K562 (cell line): Measurements from ENCODE around the gene BHLHE23. TPM values are rescaled to one million over a fixed set of nuclear protein-coding genes. Genes with fewer than 3 reads are reported as not detected.

Experiments
- CHD1 ChIP-seq: fragments of 200-600 bp; sonication (generic); IDR thresholded peaks from one replicate; pipeline ENCODE4 v1.6.1; 2012; ENCODE audit warnings: mild to moderate bottlenecking, moderate library complexity, low read length, inconsistent platforms
- IFI16 ChIP-seq: fragments of 250-450 bp; sonication (Bioruptor Pico); IDR thresholded peaks from 2 replicates; pipeline ENCODE4 v2.1.2; 2022; ENCODE audit warnings: mild to moderate bottlenecking, inconsistent platforms
- MYBL2 ChIP-seq, 2 experiments: fragments of 450-650 bp in 1 of 2; sonication (generic) in 1 of 2; formaldehyde crosslinking in 1 of 2; IDR thresholded peaks; 2 replicates each; pipeline versions ENCODE4 v1.6.1 to v1.8.1; 2017 to 2022; ENCODE audit warnings: borderline replicate concordance in 1 of 2, inconsistent platforms in 1 of 2, low read depth in 1 of 2, mild to moderate bottlenecking in 1 of 2, missing genetic modification reagents in 1 of 2, moderate library complexity in 1 of 2
- RBFOX2 ChIP-seq: fragments of 200-400 bp; formaldehyde crosslinking; IDR thresholded peaks from 2 replicates; pipeline ENCODE4 v1.6.1; 2017; ENCODE audit warnings: low read depth, mild to moderate bottlenecking, low read length, moderate library complexity
- ZNF512 ChIP-seq: IDR thresholded peaks from 2 replicates; pipeline ENCODE4 v1.6.1; 2016; ENCODE audit warnings: missing genetic modification characterization, missing compliant biosample characterization
- polyA plus RNA-seq, 8 experiments: library from polyadenylated mRNA; depleted of rRNA in 4 of 8; stranded (reverse) in 5 of 8; unstranded in 3 of 8; fragments of >200 nt; fragmentation: Nextera tagmentation in 2 of 8; fragmentation: Illumina TruSeq in 1 of 8; extraction: Ambion mirVana in 2 of 8; extraction: Trizol in 1 of 8; gene quantifications; 2 replicates each; pipeline versions ENCODE4 v1.2.1 to v1.2.3, GENCODE V29; 2011 to 2014; ENCODE audit warnings: inconsistent platforms in 1 of 8, missing spikeins in 1 of 8
- total RNA-seq, 7 experiments: library from RNA; depleted of rRNA in 6 of 7; stranded (reverse); fragments of >200 nt in 6 of 7; fragmentation: Illumina TruSeq in 2 of 7; extraction: Trizol in 2 of 7; gene quantifications; 2 replicates each; pipeline versions ENCODE4 v1.2.1 to v1.2.3, GENCODE V29; 2011 to 2021; ENCODE audit warnings: low replicate concordance in 1 of 7
- TF ChIP-seq, protein P1 (sequence below), 2 experiments: fragments of 450-650 bp; IDR thresholded peaks; 2 replicates each; pipeline ENCODE4 v1.6.1; 2016; ENCODE audit warnings: mild to moderate bottlenecking in 2 of 2, borderline replicate concordance in 1 of 2, low read depth in 1 of 2, moderate library complexity in 1 of 2

Gene BHLHE23
- total and polyA plus RNA-seq, 9 of the 15 experiments (the other 6 are each of a cell fraction or from before 2014, with no cell fraction given), result not detected

GRCh38 chr20:62956387-62957135 lies 50.2 kb downstream of the BHLHE23 start (continued):
- TF ChIP-seq, protein P1, sequence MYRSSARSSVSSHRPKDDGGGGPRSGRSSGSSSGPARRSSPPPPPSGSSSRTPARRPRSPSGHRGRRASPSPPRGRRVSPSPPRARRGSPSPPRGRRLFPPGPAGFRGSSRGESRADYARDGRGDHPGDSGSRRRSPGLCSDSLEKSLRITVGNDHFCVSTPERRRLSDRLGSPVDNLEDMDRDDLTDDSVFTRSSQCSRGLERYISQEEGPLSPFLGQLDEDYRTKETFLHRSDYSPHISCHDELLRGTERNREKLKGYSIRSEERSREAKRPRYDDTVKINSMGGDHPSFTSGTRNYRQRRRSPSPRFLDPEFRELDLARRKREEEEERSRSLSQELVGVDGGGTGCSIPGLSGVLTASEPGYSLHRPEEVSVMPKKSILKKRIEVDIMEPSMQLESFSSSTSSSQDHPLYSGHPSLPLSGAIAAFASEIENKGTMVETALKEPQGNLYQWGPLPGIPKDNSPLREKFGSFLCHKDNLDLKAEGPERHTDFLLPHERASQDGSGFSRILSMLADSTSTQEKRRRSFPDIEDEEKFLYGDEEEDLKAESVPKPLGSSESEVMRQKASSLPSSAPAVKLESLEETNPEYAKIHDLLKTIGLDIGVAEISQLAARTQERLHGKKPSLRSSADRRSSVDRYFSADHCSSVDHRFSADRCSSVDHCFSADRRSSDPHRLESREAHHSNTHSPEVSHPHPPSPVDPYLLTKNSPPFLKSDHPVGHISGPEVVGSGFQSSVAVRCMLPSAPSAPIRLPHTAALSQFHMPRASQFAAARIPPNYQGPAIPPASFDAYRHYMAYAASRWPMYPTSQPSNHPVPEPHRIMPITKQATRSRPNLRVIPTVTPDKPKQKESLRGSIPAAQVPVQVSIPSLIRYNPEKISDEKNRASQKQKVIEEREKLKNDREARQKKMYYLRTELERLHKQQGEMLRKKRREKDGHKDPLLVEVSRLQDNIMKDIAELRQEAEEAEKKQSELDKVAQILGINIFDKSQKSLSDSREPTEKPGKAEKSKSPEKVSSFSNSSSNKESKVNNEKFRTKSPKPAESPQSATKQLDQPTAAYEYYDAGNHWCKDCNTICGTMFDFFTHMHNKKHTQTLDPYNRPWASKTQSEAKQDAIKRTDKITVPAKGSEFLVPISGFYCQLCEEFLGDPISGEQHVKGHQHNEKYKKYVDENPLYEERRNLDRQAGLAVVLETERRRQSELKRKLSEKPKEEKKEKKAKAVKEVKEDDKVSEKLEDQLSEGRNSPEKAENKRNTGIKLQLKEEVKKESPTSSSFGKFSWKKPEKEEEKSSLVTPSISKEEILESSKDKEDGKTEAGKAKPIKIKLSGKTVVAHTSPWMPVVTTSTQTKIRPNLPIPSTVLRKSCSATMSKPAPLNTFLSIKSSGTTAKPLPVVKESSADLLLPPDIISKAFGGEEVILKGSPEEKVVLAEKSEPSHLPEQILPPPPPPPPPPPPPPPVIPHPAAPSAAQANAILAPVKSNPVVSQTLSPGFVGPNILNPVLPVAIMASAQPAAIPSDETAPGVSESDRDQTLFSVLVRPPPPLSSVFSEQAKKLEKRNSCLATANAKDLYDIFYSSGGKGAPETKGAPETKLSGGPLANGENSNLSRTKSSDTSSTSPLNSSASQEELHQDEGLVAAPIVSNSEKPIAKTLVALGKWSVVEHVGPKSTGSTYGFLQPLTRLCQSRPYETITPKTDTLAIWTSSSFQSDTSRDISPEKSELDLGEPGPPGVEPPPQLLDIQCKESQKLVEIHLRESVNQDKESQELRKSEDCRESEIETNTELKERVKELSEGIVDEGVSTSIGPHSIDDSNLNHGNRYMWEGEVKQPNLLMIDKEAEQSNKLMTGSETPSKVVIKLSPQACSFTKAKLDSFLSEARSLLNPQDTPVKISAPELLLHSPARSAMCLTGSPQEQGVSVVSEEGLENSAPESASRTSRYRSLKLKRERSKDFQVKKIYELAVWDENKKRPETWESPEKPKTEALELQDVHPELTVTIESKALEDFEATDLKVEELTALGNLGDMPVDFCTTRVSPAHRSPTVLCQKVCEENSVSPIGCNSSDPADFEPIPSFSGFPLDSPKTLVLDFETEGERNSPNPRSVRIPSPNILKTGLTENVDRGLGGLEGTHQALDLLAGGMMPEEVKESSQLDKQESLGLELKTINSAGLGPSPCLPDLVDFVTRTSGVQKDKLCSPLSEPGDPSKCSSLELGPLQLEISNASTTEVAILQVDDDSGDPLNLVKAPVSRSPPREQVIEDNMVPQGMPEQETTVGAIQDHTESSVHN (IDR thresholded peaks at IDR 0.05; ENCODE audit: borderline replicate concordance in 1 of 2, low read depth in 1 of 2), result no peak
- TF ChIP-seq MYBL2 (IDR thresholded peaks at IDR 0.05; ENCODE audit: low read depth) (no peak), MYBL2 (CRISPR knock-in tag; IDR thresholded peaks at IDR 0.05; ENCODE audit: borderline replicate concordance) (no peak), RBFOX2 (no peak), ZNF512 (no peak), IFI16 (CRISPR knock-in tag) (no peak), CHD1 (no peak)

Other genes starting within 250 kb of the BHLHE23 start
Only the 7 nearest of the 10 such genes appear.
- 56.3 and 56.5 TPM in 2 replicates for gene OGFR, start 202.1 kb downstream of the BHLHE23 start, total RNA-seq (2014; rRNA removed)
- gene OGFR, start 202.1 kb downstream of the BHLHE23 start, total RNA-seq (2014; rRNA removed; fragmentation: Illumina TruSeq; extraction: Trizol), result 8.9 and 10.3 TPM in 2 replicates
- gene OGFR, start 202.1 kb downstream of the BHLHE23 start, total RNA-seq (2015; rRNA removed; fragmentation: Illumina TruSeq; extraction: Trizol), result 17.5 and 18.7 TPM in 2 replicates
- gene OGFR, start 202.1 kb downstream of the BHLHE23 start, total RNA-seq (2021), result 33.1 and 36.5 TPM in 2 replicates
- 23.3 and 25.4 TPM in 2 replicates for gene OGFR, start 202.1 kb downstream of the BHLHE23 start, polyA plus RNA-seq (2011; rRNA removed)
- gene OGFR, start 202.1 kb downstream of the BHLHE23 start, polyA plus RNA-seq (2014; fragmentation: Illumina TruSeq; extraction: Trizol), result 16.6 and 22.0 TPM in 2 replicates
- under 1 TPM; 0.39 TPM for gene OGFR, start 202.1 kb downstream of the BHLHE23 start, polyA plus RNA-seq (2014; fragmentation: Nextera tagmentation; extraction: Ambion mirVana)
- gene OGFR, start 202.1 kb downstream of the BHLHE23 start, polyA plus RNA-seq (2014; rRNA removed), result 34.2 and 36.7 TPM in 2 replicates
- gene COL9A3, start 189.9 kb downstream of the BHLHE23 start, total RNA-seq (2014; rRNA removed), result 0.77 and 1.9 TPM in 2 replicates
- 0.18 and 0.51 TPM in 2 replicates for gene COL9A3, start 189.9 kb downstream of the BHLHE23 start, total RNA-seq (2014; rRNA removed; fragmentation: Illumina TruSeq; extraction: Trizol)
- 0.98 and 1.4 TPM in 2 replicates for gene COL9A3, start 189.9 kb downstream of the BHLHE23 start, total RNA-seq (2015; rRNA removed; fragmentation: Illumina TruSeq; extraction: Trizol)
- gene COL9A3, start 189.9 kb downstream of the BHLHE23 start, total RNA-seq (2021), result 1.3 and 1.7 TPM in 2 replicates
- 1.3 and 2.5 TPM in 2 replicates for gene COL9A3, start 189.9 kb downstream of the BHLHE23 start, polyA plus RNA-seq (2011; rRNA removed)
- 0.48 and 0.76 TPM in 2 replicates for gene COL9A3, start 189.9 kb downstream of the BHLHE23 start, polyA plus RNA-seq (2014; fragmentation: Illumina TruSeq; extraction: Trizol)
- under 1 TPM in 1 of 2 experiments, not detected in 1; 0.14 TPM for gene COL9A3, start 189.9 kb downstream of the BHLHE23 start, polyA plus RNA-seq (2014; fragmentation: Nextera tagmentation; extraction: Ambion mirVana)
- gene COL9A3, start 189.9 kb downstream of the BHLHE23 start, polyA plus RNA-seq (2014; rRNA removed), result 3.0 and 3.6 TPM in 2 replicates
- 11.1 and 11.2 TPM in 2 replicates for gene TCFL5, start 145.1 kb downstream of the BHLHE23 start, total RNA-seq (2014; rRNA removed)
- 7.4 and 7.9 TPM in 2 replicates for gene TCFL5, start 145.1 kb downstream of the BHLHE23 start, total RNA-seq (2014; rRNA removed; fragmentation: Illumina TruSeq; extraction: Trizol)
- gene TCFL5, start 145.1 kb downstream of the BHLHE23 start, total RNA-seq (2015; rRNA removed; fragmentation: Illumina TruSeq; extraction: Trizol), result 9.2 and 10.2 TPM in 2 replicates
- gene TCFL5, start 145.1 kb downstream of the BHLHE23 start, total RNA-seq (2021), result 11.1 and 12.6 TPM in 2 replicates
- 8.5 and 12.2 TPM in 2 replicates for gene TCFL5, start 145.1 kb downstream of the BHLHE23 start, polyA plus RNA-seq (2011; rRNA removed)
- gene TCFL5, start 145.1 kb downstream of the BHLHE23 start, polyA plus RNA-seq (2014; fragmentation: Illumina TruSeq; extraction: Trizol), result 5.9 and 7.9 TPM in 2 replicates
- 1 to 10 TPM in 1 of 2 experiments, under 1 TPM in 1; 1.00 to 1.1 TPM for gene TCFL5, start 145.1 kb downstream of the BHLHE23 start, polyA plus RNA-seq (2014; fragmentation: Nextera tagmentation; extraction: Ambion mirVana)
- 9.1 and 10.5 TPM in 2 replicates for gene TCFL5, start 145.1 kb downstream of the BHLHE23 start, polyA plus RNA-seq (2014; rRNA removed)
- 31.2 and 36.7 TPM in 2 replicates for gene DIDO1, start 80.5 kb downstream of the BHLHE23 start, total RNA-seq (2014; rRNA removed)
- gene DIDO1, start 80.5 kb downstream of the BHLHE23 start, total RNA-seq (2014; rRNA removed; fragmentation: Illumina TruSeq; extraction: Trizol), result 22.2 and 23.4 TPM in 2 replicates
- gene DIDO1, start 80.5 kb downstream of the BHLHE23 start, total RNA-seq (2015; rRNA removed; fragmentation: Illumina TruSeq; extraction: Trizol), result 26.8 and 27.1 TPM in 2 replicates
- gene DIDO1, start 80.5 kb downstream of the BHLHE23 start, total RNA-seq (2021), result 38.2 and 43.6 TPM in 2 replicates
- gene DIDO1, start 80.5 kb downstream of the BHLHE23 start, polyA plus RNA-seq (2011; rRNA removed), result 40.5 and 50.2 TPM in 2 replicates
- 37.4 and 37.9 TPM in 2 replicates for gene DIDO1, start 80.5 kb downstream of the BHLHE23 start, polyA plus RNA-seq (2014; fragmentation: Illumina TruSeq; extraction: Trizol)
- 1 to 10 TPM; 4.4 to 4.8 TPM for gene DIDO1, start 80.5 kb downstream of the BHLHE23 start, polyA plus RNA-seq (2014; fragmentation: Nextera tagmentation; extraction: Ambion mirVana)
- gene DIDO1, start 80.5 kb downstream of the BHLHE23 start, polyA plus RNA-seq (2014; rRNA removed), result 44.3 and 46.8 TPM in 2 replicates
- 22.2 and 26.0 TPM in 2 replicates for gene GID8, start 68.8 kb downstream of the BHLHE23 start, total RNA-seq (2014; rRNA removed)
- gene GID8, start 68.8 kb downstream of the BHLHE23 start, total RNA-seq (2014; rRNA removed; fragmentation: Illumina TruSeq; extraction: Trizol), result 21.8 and 23.4 TPM in 2 replicates
- gene GID8, start 68.8 kb downstream of the BHLHE23 start, total RNA-seq (2015; rRNA removed; fragmentation: Illumina TruSeq; extraction: Trizol), result 22.4 and 23.0 TPM in 2 replicates
- gene GID8, start 68.8 kb downstream of the BHLHE23 start, total RNA-seq (2021), result 29.0 and 31.6 TPM in 2 replicates
- 24.6 and 26.3 TPM in 2 replicates for gene GID8, start 68.8 kb downstream of the BHLHE23 start, polyA plus RNA-seq (2011; rRNA removed)
- gene GID8, start 68.8 kb downstream of the BHLHE23 start, polyA plus RNA-seq (2014; fragmentation: Illumina TruSeq; extraction: Trizol), result 22.2 TPM in 2 replicates
- gene GID8, start 68.8 kb downstream of the BHLHE23 start, polyA plus RNA-seq (2014; fragmentation: Nextera tagmentation; extraction: Ambion mirVana), result 10 to 100 TPM in 1 of 2 experiments, 1 to 10 TPM in 1; 7.5 to 12.9 TPM
- 24.9 and 25.7 TPM in 2 replicates for gene GID8, start 68.8 kb downstream of the BHLHE23 start, polyA plus RNA-seq (2014; rRNA removed)
- not detected in 2 replicates for gene SLC17A9, start 54.3 kb downstream of the BHLHE23 start, total RNA-seq (2014; rRNA removed)
- not detected in 2 replicates for gene SLC17A9, start 54.3 kb downstream of the BHLHE23 start, total RNA-seq (2014; rRNA removed; fragmentation: Illumina TruSeq; extraction: Trizol)
- not detected in 2 replicates for gene SLC17A9, start 54.3 kb downstream of the BHLHE23 start, total RNA-seq (2015; rRNA removed; fragmentation: Illumina TruSeq; extraction: Trizol)
- 0.27 and 0.31 TPM in 2 replicates for gene SLC17A9, start 54.3 kb downstream of the BHLHE23 start, total RNA-seq (2021)
- gene SLC17A9, start 54.3 kb downstream of the BHLHE23 start, polyA plus RNA-seq (2011; rRNA removed), result not detected in 2 replicates
- gene SLC17A9, start 54.3 kb downstream of the BHLHE23 start, polyA plus RNA-seq (2014; fragmentation: Illumina TruSeq; extraction: Trizol), result not detected in 2 replicates
- gene SLC17A9, start 54.3 kb downstream of the BHLHE23 start, polyA plus RNA-seq (2014; fragmentation: Nextera tagmentation; extraction: Ambion mirVana), result not detected
- gene SLC17A9, start 54.3 kb downstream of the BHLHE23 start, polyA plus RNA-seq (2014; rRNA removed), result 0.04 and 0.05 TPM in 2 replicates
- gene YTHDF1, start 209.2 kb upstream of the BHLHE23 start, total RNA-seq (2014; rRNA removed), result 20.8 and 26.6 TPM in 2 replicates
- 18.0 and 19.0 TPM in 2 replicates for gene YTHDF1, start 209.2 kb upstream of the BHLHE23 start, total RNA-seq (2014; rRNA removed; fragmentation: Illumina TruSeq; extraction: Trizol)
- gene YTHDF1, start 209.2 kb upstream of the BHLHE23 start, total RNA-seq (2015; rRNA removed; fragmentation: Illumina TruSeq; extraction: Trizol), result 26.5 and 27.8 TPM in 2 replicates
- 41.8 and 42.4 TPM in 2 replicates for gene YTHDF1, start 209.2 kb upstream of the BHLHE23 start, total RNA-seq (2021)
- 20.5 and 27.9 TPM in 2 replicates for gene YTHDF1, start 209.2 kb upstream of the BHLHE23 start, polyA plus RNA-seq (2011; rRNA removed)
- gene YTHDF1, start 209.2 kb upstream of the BHLHE23 start, polyA plus RNA-seq (2014; fragmentation: Illumina TruSeq; extraction: Trizol), result 29.3 and 31.6 TPM in 2 replicates
- 10 to 100 TPM; 10.1 to 11.1 TPM for gene YTHDF1, start 209.2 kb upstream of the BHLHE23 start, polyA plus RNA-seq (2014; fragmentation: Nextera tagmentation; extraction: Ambion mirVana)
- gene YTHDF1, start 209.2 kb upstream of the BHLHE23 start, polyA plus RNA-seq (2014; rRNA removed), result 28.6 and 33.2 TPM in 2 replicates